Tibial artery (tissue), 4 donors: ENCODE data around the gene MARK1.

Source experiments
- DNase-seq, 2 donors: peaks; one replicate each; pipeline ENCODE4 v3.0.0-alpha.2; 2019
- H3K27ac ChIP-seq, 2 donors: fragments of 200-600 bp; sonication (generic) in 1 of 2; 1 replicate in 1 of 2; 2 replicates in 1 of 2; pipeline ENCODE4 v1.5.1; 2018 to 2019; ENCODE audit warnings: mild to moderate bottlenecking in 1 of 2
- H3K27me3 ChIP-seq, 2 donors: fragments of 200-600 bp; sonication (generic) in 1 of 2; one replicate each; pipeline versions ENCODE4 v1.5.1 to v1.6.0; 2016 to 2019
- H3K36me3 ChIP-seq, 3 donors: fragments of 200-600 bp; sonication (generic) in 2 of 3; one replicate each; pipeline ENCODE4 v1.5.1; 2016 to 2019; ENCODE audit warnings: mild to moderate bottlenecking in 2 of 3
- H3K4me1 ChIP-seq, 4 donors: fragments of 200-600 bp; sonication (generic) in 2 of 4; 1 replicate in 3 of 4; 2 replicates in 1 of 4; pipeline ENCODE4 v1.5.1; 2016 to 2019
- H3K4me3 ChIP-seq, 2 donors: fragments of 200-600 bp; sonication (generic) in 1 of 2; 1 replicate in 1 of 2; 2 replicates in 1 of 2; pipeline ENCODE4 v1.5.1; 2018 to 2019; ENCODE audit warnings: mild to moderate bottlenecking in 2 of 2
- H3K9me3 ChIP-seq, 3 donors: fragments of 200-600 bp; sonication (generic) in 1 of 3; one replicate each; pipeline ENCODE4 v1.5.1; 2016 to 2019
- CTCF ChIP-seq, 2 experiments: fragments of 200-600 bp in 1 of 2; fragments of 450-650 bp in 1 of 2; IDR thresholded peaks; one replicate each; pipeline ENCODE4 v1.5.1; 2017 to 2019; ENCODE audit warnings: antibody characterized with exemption in 2 of 2, mild to moderate bottlenecking in 1 of 2, moderate library complexity in 1 of 2
- intact Hi-C: fragments of 100-400 bp; cut with DNase I; formaldehyde crosslinking; loops from one replicate; pipeline ENCODE4 v1.15.0; 2023; ENCODE audit warnings: low total_unique reads

MARK1 gene

GRCh38 chr1:220711056-220711809, 183.3 kb downstream of the MARK1 start:
- intact Hi-C loops = no loop called here
- Histone ChIP-seq H3K4me1 (no peaks in the 10 kb centered on the region), H3K27ac (no peak overlapping the region), H3K36me3 (no peaks in the 10 kb centered on the region), H3K9me3 (no peaks in the 10 kb centered on the region), H3K27me3 (no peaks in the 10 kb centered on the region), H3K4me3 (no peak overlapping the region)
- TF ChIP-seq CTCF (IDR thresholded peaks at IDR 0.05) = no peak
- no peak for DNase-seq
